OCI-LY7 (cell line): ENCODE measurements around the gene PLA2R1.

Source experiments
- EZH2phosphoT487 ChIP-seq: fragments of 200-600 bp; sonication (generic); IDR thresholded peaks from 2 replicates; pipeline ENCODE4 v1.6.1; 2018; ENCODE audit warnings: low read depth, borderline replicate concordance, mild to moderate bottlenecking, mixed run types, antibody characterized with exemption, low read length, moderate library complexity, mixed read lengths
- TF ChIP-seq, protein P1 (sequence below): fragments of 200-600 bp; sonication (generic); conservative IDR thresholded peaks from 2 replicates; pipeline ENCODE4 v1.5.1; 2014; ENCODE audit warnings: mild to moderate bottlenecking, antibody characterized with exemption, low read length, moderate library complexity, mixed read lengths

DNA sequence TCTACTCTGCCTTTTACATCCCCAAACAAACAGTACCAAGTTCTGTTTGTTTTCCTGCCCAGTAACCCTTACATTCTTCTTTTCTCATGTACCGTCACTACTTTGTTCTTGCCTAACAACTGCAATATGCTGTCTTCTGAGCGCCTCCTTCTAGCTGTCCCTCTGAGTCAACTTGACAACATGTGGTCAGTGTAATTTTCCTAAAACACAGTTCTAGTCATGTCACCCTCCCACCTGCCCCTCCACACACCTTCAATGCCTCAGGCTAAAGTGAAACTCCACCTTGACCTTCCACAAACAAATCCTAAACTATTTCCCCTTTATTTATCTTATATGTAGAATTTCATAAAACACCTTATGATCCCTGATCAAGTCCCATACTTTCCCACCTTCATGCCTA, 139.9 kb downstream of the PLA2R1 start:
- TF ChIP-seq EZH2phosphoT487: no peak
- TF ChIP-seq, protein P1, sequence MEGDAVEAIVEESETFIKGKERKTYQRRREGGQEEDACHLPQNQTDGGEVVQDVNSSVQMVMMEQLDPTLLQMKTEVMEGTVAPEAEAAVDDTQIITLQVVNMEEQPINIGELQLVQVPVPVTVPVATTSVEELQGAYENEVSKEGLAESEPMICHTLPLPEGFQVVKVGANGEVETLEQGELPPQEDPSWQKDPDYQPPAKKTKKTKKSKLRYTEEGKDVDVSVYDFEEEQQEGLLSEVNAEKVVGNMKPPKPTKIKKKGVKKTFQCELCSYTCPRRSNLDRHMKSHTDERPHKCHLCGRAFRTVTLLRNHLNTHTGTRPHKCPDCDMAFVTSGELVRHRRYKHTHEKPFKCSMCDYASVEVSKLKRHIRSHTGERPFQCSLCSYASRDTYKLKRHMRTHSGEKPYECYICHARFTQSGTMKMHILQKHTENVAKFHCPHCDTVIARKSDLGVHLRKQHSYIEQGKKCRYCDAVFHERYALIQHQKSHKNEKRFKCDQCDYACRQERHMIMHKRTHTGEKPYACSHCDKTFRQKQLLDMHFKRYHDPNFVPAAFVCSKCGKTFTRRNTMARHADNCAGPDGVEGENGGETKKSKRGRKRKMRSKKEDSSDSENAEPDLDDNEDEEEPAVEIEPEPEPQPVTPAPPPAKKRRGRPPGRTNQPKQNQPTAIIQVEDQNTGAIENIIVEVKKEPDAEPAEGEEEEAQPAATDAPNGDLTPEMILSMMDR: no peak
